GM18861 (cell line): ENCODE measurements around the gene UBE2V1.
"Not testable (repeated sequence)": the region's sequence is repeated elsewhere in the genome, so short reads cannot be mapped to it uniquely, and the experiment has no call there.

Experiments
- ATAC-seq: cut with Tn5 transposase; IDR thresholded peaks from one replicate; pipeline ENCODE4 v1.9.1; 2021; ENCODE audit not compliant: unreplicated experiment

Gene UBE2V1

GRCh38 chr20:50138120-50138478 is 25.1 kb upstream of the UBE2V1 start:
- ATAC-seq = no peak

DNA sequence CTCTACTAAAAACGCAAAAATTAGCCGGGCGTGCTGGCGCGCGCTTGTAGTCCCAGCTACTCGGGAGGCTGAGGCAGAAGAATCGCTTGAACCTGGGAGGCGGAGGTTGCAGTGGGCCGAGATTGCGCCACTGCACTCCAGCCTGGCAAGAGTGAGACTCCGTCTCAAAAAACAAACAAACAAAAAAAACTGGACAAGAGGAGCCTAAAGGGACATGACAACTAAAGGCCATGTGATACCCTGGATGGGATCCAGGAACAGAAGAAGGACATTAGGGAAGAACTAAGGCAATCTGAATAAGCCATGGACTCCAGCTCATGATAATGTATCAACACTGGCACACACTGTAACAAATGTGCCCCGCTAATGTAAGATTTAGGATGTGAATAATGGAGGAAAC is 24.8 kb upstream of the UBE2V1 start:
- not testable (repeated sequence) for ATAC-seq

GRCh38 chr20:50136822-50137599 is 24.1 kb upstream of the UBE2V1 start:
- ATAC-seq = no peak

DNA sequence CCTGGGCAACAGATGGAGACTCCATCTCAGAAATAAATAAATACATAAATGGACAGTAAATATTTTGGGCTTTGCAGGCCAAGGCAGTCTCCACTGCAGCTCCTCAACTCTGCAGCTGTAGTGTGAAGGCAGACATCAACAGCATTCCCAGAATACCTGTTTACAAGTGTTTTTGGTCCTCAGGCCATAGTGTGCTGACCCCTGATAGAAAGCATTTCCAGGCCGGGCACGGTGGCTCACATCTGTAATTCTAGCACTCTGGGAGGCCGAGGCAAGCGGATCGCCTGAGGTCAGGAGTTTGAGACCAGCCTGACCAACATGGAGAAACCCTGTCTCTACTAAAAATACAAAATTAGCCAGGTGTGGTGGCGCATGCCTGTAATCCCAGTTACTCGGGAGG is 22.2 kb upstream of the UBE2V1 start:
- not testable (repeated sequence) for ATAC-seq

DNA sequence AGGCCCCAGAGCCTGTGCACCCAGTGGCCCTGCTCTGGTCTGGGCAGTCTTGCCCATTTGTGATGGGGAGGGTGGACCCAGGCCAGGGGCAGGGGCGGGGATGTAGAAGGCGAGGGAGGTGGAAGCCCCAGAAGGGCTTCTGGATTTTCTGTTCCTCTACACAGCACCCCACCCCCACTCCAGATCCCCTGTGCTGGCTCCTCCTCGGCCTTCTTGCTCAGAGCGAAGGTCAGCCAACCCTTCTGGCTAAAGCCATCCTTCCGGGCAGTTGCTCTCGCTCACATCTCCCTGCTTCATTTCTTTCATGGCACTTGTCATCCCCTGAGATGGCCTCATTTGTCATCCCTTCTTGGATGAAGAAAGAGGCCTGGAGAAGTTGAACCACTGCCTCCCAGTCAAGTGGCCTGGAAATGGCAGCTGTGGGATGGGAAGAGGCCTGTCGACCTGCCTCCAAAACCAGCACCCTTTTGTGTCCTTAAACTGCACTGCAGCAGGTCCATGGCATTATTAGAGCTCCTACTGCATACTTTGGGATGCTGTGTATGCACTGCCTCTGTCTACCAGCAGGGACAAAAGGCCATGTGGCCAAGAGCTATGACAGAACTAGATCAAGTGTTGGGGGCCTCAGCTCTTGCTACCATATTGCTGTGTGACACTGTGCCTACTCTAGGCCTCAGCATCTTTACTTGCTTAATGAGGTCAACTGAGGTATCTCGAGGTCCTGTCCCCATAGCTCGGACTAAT is 20.7 kb upstream of the UBE2V1 start:
- ATAC-seq = no peak

GRCh38 chr20:50133041-50133440 is 20.1 kb upstream of the UBE2V1 start:
- no peak for ATAC-seq

- ATAC-seq = no peak
These were observed 18.0 kb upstream of the UBE2V1 start for GRCh38 chr20:50130995-50131394.

GRCh38 chr20:50130356-50130723 is 17.4 kb upstream of the UBE2V1 start:
- no peak for ATAC-seq

DNA sequence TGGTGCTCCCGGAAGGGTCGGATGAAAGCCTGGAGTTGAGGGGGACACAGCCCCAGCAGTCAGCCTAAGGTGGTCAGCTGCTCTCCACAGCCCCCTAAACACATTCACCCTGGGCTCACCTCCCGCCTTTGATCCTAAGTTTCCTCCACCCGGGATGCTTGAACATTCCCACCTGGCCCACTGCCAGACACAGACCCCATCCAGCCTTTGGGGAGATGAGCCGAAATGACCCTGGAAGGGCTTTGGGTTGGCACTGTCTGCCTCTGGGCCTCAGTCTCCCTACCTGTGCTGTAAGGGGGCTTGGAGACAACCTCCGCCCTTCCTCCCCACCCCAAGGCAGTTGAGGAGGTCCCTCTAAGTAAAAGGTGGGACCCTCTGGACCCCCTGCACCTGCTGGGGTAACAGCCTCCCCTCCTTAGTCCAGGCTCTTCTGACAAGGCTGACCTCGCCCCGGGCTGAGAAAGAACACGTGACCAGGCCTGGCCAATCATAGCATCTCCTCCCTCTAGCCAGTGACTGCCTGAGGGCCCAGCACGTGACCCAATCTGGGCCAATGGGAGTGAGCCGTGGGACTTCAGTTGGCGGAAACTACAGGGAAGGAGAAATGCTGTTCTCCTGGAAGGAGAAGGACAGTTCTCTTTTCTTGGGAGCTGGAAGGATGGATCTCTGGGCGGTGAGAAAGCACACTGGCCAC is 16.9 kb upstream of the UBE2V1 start:
- no peak for ATAC-seq

GRCh38 chr20:50128520-50128905 is 15.6 kb upstream of the UBE2V1 start:
- no peak for ATAC-seq

- no peak for ATAC-seq
These were observed 14.9 kb upstream of the UBE2V1 start for GRCh38 chr20:50127587-50128519.

DNA sequence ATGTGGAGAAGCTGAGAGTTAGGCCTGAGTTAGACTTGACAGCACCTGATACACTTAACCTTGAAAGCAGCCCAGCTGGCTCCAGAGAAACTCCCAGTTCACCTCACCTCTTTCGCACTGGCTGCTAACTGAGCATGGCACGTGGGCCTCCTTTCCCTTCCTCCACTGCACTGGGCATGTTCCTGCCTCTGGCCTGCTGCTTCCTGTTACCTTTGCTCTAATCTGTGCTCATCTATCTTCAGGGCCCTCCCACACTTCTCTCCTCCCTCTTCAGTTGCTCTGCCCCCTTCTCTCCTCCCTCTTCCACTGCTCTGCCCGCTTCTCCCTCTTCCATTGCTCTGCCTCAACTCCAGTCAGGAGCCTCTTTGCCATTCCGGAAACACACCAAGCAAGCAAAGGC is 13.7 kb upstream of the UBE2V1 start:
- ATAC-seq = no peak

DNA sequence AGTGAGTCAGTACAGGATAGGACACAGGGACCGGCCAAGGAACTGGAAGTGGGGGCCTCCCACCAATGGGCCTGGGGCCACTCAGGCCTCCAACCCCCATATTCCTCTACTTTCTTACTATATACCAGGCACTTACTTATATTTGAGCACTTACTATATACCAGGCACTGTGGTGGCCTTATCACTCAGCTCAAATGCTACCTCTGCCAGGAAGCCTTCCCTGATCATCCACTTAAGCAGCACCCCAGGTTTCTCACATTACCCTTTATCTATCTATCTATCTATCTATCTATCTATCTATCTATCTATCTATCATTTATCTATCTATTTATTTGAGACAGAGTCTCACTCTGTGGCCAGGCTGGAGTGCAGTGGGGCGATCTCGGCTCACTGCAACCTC is 12.3 kb upstream of the UBE2V1 start:
- ATAC-seq = no peak

GRCh38 chr20:50124496-50124895 is 11.5 kb upstream of the UBE2V1 start:
- ATAC-seq = no peak

DNA sequence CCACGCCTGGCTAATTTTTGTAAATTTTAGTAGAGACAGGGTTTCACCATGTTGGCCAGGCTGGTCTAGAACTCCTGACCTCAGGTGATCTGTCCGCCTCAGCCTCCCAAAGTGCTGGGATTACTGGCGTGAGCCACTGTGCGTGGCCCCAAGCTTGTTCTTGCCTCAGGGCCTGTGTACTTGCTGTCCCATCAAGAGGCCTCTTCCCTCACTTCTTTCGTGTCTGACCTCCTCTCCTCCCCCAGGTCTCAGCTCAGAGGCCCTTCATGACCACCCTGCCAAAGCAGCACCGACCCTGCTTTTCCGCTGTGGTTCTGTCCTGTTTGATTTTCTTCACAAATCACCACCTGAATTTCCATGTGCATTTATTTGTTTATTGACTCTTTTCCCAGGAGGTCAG is 10.5 kb upstream of the UBE2V1 start:
- ATAC-seq = no peak

DNA sequence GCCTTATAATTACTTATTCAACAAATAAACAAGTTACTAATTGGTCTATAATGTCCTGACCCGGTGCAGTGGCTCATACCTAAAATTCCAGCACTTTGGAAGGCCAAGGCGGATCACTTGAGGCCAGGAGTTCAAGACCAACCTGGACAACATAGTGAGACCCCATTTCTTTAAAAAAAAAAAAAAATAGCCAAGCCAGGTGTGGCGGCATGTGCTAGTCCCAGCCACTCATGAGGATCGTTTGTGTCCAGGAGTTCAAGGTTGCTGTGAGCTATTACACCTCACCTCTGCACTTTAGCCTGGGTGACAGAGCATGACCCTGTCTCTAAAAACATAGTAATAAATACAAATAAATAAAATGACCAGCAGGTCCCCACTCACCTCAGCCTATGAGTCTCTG is 9.8 kb upstream of the UBE2V1 start:
- no peak for ATAC-seq

DNA sequence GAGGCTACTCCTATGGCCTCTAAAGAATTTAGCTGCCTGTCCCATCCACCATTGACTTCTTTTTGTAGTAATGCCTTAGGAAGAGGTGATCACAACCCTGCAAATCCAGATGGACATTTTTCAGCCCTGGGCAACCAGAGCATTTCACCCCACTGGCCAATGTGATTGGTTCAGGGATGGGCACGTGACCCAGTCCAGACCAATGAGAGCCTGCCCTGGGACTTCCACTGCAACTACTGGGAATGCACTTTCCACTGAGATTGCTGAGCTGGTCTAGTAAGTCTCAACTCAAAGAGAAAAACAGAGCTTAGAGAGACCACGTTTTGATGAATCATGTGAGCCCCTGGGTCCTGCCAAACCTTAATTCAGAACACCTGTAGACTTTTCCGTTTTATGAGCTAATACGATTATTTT is 8.9 kb upstream of the UBE2V1 start:
- ATAC-seq = no peak

GRCh38 chr20:50120935-50121693 is 8.2 kb upstream of the UBE2V1 start:
- no peak for ATAC-seq

DNA sequence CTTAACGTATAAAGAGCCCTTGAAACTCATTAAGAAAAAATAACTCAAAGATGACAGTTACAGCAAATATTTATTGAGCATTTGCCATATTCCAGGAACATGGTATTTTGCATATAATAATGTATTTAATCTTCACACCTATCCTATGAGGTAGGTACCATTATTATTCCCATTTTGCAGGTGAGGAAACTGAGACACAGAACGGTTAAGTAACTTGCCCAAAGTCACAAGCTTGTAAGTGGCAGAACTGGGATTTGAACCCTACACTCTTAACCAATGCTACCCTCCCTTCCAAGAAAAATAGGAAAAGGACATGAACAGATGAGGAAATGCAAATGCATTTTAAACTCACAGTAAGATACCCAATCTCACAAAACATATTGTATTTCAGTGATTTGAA is 5.3 kb upstream of the UBE2V1 start:
- ATAC-seq = no peak

DNA sequence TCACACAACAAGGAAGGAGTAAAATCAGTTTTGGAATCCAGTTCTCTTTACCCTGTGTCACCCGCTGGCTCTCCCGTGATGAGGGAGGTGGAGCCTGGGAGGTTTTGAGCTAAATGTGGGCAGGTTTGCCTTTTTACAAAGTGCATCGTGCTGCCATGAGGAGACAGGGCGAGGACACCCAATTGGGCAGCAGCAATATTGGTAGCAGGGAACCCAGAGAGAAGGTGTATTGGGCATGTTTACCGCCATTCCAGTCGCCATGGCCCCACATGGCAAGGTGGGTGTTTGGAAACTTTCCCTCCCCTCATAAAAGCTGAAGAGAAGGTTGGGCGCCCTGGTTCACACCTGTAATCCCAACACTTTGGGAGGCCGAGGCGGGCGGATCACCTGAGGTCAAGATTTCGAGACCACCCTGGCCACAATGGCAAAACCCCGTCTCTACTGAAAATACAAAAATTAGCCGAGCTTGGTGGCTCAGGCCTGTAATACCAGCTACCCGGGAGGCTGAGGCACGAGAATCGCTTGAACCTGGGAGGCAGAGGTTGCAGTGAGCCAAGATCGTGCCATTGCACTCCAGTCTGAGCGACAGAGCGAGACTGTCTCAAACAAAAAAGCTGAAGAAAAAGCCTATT is 3.5 kb upstream of the UBE2V1 start:
- ATAC-seq = no peak
